Fibroblast of skin of back (primary cell): Measurements from ENCODE around the gene ADARB2.
"Not testable (repeated sequence)": the region's sequence is repeated elsewhere in the genome, so short reads cannot be mapped to it uniquely, and the experiment has no call there.

Experiments
- DNase-seq: peaks from one replicate; pipeline ENCODE4 v3.0.0-alpha.2; 2013

ADARB2 gene

GRCh38 chr10:1343176-1343575 is 394.1 kb downstream of the ADARB2 start:
- peak; percentile 77 for DNase-seq

- not testable (repeated sequence) for DNase-seq
These were observed 396.3 kb downstream of the ADARB2 start for GRCh38 chr10:1341052-1341451.

DNA sequence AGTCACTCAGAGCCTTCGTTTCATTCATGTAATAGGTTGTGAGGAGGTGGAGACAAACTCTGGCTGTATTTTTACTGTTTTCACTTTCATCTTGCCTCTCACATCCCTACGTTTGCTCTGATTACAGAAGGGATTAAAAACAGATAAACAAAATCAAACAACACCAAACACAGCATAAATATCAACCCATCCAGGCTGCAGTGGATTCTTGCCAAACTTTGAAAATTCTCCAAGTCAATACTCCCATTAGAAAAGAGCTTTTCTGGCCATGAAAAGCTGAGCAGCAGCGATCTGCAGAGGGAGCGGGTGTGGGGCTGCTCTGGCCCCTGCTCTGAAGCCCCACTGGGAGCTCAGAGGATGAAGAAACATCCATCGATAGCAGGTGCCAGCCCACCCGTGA is 397.9 kb downstream of the ADARB2 start:
- DNase-seq, result no peak

- no peak for DNase-seq
These were observed 401.7 kb downstream of the ADARB2 start for GRCh38 chr10:1335642-1336041.

DNA sequence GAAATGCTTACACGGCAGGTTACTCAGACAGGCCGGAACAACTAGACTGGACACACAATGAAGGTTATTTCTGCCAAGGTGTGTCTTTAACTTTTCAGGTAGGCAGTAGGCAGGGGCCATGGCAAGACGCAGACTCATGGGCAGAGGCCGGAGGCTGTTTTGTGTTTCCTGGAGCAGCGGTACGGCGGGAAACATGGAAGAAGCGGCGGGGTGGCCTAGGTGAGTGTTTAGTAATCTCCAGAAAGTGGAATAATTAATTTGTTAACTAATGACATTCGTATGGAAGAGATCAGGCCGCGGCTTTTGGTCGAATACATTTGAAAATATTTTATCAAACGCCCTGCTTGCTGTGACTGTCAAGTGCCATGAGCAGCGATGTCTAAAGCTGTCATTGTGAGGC is 403.3 kb downstream of the ADARB2 start:
- DNase-seq, result no peak

DNA sequence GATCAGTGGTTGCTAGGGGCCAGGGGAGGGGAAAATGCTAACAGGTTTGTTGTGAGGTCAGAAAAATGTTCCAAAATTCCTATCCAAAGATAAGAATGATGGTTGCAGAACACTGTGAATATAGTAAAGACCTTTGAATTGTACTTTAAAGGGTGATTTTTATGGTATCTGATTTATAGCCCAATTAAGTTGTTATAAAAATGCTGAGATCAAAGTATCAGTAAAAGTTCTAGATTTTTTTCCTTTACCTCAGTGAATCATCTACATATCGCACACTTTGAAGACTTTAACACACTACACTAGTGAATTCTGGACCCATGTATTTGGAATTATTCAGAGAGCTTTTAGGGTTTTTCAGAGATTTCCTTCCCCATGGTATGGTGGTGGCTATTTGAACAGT is 405.8 kb downstream of the ADARB2 start:
- DNase-seq, result no peak

- DNase-seq, result no peak
These were observed 407.7 kb downstream of the ADARB2 start for GRCh38 chr10:1329622-1330021.

DNA sequence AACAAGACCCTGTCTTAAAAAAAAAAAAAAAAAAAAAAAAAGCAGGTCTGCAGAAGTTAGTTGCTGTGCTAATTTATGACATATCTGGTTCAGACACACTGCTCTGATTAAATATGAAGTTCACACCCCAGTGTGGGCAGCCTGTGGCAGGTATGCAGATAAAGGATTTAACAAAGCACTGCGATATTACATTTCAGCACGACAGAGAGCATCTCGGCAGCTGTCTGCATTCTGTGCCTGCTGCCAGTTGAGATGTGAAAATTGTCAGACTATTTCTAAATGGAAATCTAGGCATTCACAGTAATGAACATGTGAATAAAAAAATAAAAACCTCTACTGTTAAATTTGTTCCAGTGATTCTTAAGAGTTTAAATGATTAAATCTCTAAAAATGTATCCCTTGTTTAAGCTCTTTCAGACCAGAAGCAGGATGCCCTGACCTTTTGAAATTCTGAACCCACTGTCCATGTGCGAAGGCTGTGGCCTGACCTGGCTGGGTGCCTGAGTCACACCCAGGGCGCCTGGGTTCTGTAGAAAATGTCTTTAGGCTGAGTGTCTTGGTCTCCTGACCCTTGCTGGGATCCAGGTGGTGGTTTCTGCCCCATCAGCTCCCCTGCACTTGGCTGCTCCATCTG is 408.2 kb downstream of the ADARB2 start:
- no peak for DNase-seq

DNA sequence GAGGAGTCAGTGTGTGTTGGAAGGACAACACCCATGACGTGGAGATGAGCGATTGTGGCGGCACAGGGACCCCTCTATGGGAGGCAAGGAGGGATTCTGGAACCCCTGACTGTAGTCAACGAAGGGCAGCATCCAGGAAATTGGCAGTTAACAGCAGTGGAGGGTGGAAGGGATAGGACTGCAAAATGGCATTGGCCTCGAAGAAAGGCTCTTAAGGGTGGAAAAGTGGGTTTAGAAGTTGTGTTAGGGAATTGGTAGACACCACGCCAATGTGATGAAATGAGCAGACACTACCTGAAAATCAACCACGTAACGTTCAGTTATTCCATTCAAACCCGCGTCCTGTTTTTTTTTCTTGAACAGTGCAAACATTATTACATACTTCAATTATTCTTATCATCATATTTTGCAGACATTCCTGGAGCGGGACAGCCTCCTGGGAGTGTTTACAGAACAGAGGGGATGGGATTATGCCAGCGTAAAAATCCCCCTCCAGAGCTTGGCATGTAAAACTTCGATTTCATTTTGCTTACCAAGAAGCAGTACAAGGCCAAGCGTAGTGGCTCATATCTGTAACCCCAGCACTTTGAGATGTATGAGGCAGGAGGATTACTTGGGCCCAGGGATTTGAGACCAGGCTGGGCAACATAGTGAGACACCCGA is 409.0 kb downstream of the ADARB2 start:
- no peak for DNase-seq

DNA sequence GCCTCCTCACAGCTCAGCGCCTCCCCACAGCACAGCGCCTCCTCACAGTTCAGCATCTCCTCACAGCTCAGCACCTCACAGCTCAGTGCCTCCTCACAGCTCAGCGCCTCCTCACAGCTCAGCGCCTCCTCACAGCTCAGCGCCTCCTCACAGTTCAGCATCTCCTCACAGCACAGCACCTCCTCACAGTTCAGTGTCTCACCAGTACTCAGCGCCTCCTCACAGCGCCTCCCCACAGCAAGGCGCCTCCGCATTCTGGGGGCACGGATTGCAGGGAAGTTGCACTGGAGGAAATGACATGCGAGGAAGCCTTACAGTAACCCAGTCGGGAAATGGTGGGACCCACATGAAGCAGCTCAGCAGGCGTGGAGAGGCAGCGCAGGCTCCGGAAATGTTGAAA is 409.6 kb downstream of the ADARB2 start:
- no peak for DNase-seq

- not testable (repeated sequence) for DNase-seq
These were observed 410.8 kb downstream of the ADARB2 start for GRCh38 chr10:1326514-1326913.

DNA sequence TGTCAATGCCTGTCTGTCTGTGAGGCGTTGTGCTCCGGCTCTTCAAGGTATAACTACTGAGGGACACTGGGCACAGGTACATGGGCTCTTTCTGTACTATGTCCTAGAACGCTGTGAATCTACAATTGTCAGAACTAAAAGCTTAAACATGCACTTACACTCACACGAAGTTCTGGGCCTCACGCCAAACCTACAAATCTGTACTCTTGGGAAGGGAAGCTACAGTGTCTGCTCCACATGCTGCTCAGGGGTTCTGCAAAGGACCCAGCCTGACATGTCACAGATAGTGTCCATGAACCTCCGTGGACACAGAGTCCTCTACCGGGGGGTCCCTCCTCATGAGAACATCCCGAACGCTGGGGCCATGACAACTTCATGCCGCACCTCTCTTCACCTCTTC is 412.4 kb downstream of the ADARB2 start:
- DNase-seq, result no peak

DNA sequence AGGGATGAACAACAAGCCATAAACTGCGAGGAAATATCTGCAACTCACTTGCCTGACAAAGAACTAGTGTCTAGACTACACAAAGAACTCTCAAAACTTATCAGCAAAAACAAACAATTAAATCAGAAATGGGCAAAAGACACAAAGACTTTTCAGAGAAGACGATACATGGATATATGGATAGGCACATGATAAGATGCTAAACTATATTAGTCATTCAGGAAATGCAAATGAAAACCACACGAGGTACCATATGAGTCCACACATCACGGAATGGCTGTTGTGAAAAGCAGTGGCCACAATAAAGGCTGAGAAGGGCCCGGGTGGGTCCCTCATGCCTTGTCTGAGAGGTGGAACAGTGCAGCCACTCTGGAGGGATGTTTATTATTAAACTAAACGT is 413.4 kb downstream of the ADARB2 start:
- DNase-seq, result peak; percentile 60

GRCh38 chr10:1320739-1321320 is 416.5 kb downstream of the ADARB2 start:
- DNase-seq, result no peak

DNA sequence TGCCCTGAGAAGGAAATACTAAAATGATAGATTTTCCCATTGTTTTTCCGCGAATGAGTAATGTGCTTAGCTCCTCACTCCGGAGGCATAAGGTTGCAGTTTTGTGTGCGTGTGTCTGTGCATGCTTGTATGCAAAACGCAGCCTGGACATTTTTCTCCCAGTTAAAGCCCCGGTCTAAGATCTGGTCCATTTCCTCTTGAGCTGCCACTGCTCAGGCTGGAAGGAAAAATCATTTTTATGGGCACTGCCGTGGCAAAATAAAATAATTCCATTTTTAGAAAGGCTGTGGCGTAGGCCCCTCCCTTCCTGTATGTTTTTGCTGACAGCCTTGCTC is 420.5 kb downstream of the ADARB2 start:
- peak; percentile 62 for DNase-seq

GRCh38 chr10:1316121-1316808 is 421.1 kb downstream of the ADARB2 start:
- no peak for DNase-seq

GRCh38 chr10:1315178-1315577 is 422.1 kb downstream of the ADARB2 start:
- DNase-seq, result no peak

DNA sequence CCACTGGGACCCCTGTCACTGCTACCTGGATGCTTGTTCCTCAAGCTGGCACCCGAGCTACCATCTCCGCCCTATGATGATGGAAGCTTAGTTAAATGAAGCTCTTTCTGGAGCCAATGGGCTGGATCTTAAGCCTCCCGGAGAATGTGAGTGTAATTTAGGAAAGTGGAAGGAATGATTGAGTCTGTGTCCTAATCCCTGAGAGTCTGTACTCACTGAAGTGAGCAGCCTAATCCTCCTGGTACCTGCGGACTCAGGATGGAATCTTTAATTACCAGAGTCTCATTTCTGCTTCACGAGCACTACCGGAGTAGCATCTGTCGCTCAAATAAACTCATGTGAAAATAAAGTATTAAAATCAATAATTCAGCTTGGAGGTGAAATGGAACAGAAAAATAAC is 425.6 kb downstream of the ADARB2 start:
- DNase-seq, result no peak

DNA sequence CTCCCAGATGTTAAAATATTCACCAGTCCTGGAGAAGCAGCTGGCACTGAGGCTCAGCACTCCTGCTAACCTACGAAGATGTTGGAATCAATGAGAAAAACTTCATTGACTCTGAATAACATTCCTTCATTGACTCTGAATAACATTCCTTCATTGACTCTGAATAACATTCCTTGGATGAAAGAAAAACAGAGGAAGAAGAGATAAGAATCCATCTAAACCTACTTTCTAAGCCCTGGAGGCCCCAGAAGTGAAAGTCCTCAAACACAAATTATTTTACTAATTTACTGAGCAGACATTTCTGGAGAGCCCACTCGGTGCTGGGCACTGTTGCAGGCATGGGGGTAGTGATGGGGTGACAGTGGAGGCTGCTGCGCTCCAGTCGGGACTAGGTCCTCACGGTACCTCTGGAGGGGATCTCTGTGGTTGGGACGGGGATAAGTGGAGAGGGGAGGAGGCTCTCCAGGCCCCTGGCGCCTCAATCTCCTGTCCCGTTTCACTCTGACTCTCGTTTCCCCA is 427.0 kb downstream of the ADARB2 start:
- DNase-seq, result peak; percentile 76

- no peak for DNase-seq
These were observed 427.6 kb downstream of the ADARB2 start for GRCh38 chr10:1309617-1310270.

GRCh38 chr10:1308962-1309616 is 428.2 kb downstream of the ADARB2 start:
- peak; percentile 98 for DNase-seq

DNA sequence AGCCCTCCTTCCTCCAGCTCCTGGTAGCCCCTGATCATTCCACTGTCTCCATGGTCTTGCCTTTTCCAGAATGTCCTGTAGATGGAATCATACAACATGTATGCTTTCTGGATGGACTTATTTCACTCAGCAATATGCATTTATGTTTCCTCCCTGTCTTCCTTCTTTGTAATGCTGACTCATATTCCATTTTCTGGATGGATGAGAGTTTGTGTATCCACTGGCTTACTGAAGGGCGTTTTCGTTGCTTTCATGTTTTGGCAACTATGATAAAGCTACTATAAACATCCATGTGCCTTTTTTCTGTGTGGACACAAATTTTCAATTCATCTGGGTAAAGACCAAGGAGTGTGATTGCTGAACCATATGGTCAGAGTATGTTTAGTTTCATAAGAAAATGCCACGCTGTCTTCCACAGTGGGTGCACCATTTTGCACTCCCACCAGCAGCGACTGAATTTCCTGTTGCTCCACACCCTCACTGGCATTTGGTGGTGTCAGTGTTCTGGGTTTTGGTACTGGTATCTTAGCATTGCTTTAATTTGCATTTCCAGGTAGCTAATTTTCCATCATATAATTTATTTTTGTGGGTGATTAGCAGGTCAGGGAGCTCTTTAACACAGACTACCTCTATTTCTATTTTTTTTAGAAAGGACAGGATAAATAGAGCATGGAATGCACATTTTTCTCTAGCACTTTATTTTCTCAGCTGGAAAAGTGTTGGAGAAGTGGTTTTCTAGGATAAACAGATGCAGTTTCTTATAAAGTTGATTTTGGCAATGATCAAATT is 429.0 kb downstream of the ADARB2 start:
- DNase-seq, result peak; percentile 88
